NCI-H1417 (cell line): Measurements from ENCODE around the gene GPHN.
"Not testable (repeated sequence)": the region's sequence is repeated elsewhere in the genome, so short reads cannot be mapped to it uniquely, and the experiment has no call there.

Source experiments
- DNase-seq, 3 experiments: peaks; one replicate each; lab custom pipeline; 2025; lab: John Stamatoyannopoulos, UW

The GPHN gene

DNA sequence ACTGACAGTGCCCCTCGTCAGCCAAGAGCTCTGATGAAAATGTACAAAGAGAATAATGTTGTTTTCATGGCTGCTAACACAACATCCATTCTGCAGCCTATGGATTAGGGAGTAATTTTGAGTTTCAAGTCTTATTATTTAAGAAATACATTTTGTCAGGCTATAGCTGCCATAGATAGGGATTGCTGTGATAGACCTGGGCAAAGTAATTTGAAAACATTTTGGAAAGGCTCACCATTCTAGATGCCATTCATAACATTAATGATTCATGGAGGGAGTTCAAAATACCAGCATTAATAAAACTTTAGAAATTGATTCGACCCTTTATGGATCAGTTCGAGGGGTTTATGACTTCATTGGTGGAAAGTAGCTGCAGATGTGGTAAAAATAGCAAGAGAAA, 149.8 kb downstream of the GPHN start:
- no peak for DNase-seq

DNA sequence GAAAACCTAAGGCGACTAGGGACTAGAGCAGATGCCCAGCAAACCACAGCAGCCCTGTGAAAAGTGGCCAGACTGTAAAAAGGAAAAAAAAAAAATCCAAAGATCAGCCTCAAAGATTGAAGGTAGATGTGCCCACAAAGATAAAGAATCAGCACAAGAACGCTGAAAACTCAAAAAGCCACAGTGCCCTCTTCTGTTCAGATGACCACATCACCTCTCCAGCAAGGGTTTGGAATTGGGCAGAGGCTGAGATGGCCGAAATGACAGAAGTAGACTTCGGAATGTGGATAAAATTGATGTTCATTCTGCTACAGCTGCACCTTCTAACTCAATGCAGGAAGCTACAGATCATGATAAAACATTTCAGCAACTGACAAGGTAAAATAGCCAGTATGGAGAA, 154.4 kb downstream of the GPHN start:
- DNase-seq, result no peak

DNA sequence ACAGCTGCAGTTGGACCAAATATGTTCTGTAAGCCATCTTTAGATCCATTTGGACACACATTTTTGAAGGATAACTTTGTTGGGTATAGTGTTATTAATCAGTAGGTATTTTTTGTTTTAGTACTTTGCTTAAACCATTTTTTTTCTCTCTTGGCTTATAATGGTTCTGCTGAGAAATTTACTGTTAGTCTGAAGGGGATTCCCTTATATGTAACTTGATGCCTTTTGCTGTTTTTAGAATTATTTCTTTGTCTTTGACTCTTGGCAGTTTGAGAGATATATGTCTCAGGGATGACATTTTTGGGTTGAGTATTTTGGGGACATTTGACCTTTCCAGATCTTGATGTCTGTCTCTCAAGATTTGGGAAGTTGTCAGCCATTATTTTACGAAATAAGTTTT, 169.8 kb downstream of the GPHN start:
- no peak for DNase-seq

DNA sequence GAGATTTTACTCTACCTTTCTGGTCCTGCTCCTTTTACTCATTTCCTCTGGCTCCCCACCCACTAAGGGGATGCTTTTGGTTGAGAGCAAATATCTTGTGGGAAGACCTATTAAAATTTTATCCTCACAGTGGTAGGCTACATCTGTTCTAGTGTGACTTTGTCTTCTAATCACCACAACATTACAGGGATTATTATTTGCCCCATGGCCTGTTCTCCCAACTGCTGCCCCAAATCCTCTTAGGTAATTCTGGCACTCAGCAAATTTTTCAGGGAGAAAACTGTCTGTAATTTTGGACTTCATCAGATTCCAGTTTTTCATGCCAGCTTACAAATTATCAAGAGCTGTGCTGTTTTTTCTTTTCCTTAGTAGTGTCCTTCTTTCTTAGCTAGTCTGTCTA, 172.3 kb downstream of the GPHN start:
- DNase-seq, result no peak

DNA sequence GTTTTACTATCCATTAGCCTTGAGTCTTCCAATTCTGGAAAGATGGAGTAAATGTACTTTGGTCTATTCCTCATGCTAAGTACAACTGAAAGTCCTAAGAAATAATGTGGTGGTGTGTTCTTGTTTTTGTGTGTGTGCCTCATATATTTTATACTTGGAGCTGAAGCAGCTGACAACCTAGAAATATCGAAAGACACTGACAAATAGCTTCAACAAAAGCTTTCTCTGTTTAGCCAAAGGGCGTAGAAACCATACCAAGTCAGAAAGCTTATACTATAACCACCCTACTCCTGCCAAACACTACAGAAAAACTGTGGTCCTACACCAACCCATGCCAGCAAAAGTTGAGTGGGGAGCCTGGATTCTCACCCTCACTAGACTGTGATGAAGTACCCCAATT, 188.4 kb downstream of the GPHN start:
- DNase-seq, result no peak

DNA sequence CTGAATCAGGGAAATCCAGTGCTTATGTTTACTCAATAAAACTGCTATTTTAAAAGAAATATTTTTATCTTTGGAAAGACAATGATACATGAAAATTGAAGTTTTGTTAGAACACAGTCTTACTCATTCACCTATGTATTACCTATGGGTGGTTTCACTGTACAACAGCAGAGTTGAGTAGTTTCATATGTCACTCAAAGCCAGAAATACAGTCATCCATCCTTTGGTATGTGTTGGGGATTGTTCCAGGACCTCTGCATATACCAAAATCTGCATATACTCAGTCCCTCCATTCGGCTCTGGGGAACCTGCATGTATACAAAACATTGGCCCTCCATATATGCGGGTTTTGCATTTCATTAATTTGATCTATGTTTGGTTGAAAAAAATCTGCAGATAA, 190.6 kb downstream of the GPHN start:
- no peak for DNase-seq

DNA sequence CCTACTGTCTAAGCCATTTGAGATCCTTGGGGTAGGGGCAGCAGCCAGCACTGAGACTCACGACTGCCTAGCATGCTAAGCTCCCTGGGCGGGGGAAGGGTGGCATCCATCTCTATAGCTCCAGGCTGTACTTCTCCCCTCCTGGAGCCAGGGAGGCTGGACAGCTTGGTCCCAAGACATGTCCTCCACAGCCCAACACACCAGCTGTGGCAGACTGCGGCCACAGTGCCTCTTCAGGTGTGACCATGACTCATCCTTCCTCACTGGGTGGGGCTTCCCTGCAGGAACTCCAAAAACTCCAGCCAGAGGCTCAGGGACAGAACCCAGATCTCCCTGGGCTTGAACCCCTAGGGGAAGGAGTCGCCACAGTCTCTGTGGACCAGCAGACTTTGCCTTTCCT, 193.9 kb downstream of the GPHN start:
- no peak for DNase-seq

DNA sequence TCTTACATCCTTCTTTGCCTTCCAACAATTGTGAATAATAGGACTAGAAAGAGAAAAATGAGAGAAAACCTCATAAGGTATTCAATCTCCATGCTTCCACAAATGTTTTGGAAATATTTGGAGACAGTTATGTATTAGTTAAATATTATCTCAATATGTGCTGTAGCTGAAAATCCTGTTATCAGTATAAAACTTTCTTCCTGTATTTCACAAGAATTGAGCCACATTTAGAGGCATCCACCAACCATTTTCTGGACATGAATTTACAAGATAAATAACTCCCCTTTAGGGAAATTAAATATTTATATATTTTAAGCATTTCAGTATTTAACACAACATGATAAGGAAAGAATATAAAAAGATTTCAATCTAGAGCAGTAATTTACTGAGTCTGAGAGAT, 200.3 kb downstream of the GPHN start:
- no peak for DNase-seq

DNA sequence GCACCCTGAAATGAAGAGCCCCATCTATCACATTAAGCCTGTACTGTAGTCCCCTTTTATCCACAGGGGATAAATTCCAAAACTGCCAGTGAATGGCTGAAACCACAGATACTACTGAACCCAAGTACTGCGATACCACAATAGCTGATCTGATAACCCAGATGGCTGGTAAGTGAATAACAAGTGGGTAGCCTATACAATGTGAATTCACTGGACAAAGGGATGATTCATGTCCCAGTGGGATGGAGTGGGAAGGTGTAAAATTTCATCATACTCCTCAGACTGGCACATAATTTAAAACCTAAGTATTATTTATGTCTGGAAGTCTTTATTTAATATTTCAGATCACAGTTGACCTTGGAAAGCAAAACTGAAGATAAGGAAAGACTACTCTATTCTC, 201.3 kb downstream of the GPHN start:
- DNase-seq, result peak in 1 of 3 experiments; percentile 0

DNA sequence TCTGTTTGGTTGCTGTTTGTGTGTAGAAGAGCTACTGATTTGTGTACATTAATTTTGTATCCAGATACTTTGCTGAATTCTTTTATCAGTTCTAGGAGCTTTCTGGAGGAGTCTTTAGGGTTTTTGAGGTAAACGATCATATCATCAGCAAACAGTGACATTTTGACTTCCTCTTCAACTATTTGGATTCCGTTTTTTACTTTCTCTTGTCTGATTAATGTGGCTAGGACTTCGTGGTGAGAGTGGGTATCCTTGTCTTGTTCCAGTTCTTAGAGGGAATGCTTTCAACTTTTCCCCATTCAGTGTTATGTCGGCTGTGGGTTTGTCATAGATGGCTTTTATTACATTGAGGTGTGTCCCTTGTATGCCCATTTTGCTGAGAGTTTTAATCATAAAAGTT, 206.3 kb downstream of the GPHN start:
- not testable (repeated sequence) for DNase-seq

DNA sequence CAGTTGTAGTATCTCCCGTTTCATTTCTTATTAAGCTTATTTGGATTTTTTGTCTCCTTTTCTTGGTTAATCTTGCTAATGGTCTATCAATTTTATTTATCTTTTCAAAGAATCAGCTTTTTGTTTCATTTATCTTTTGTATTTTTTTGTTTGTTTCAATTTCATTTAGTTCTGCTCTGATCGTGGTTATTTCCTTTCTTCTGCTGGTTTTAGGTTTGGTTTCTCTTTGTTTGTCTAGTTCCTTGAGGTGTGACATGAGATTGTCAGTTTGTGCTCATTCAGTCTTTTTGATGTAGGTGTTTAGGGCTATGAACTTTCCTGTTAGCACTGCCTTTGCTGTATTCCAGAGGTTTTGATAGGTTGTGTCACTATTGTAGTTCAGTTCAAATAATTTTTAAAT, 207.4 kb downstream of the GPHN start:
- DNase-seq, result not testable (repeated sequence)

DNA sequence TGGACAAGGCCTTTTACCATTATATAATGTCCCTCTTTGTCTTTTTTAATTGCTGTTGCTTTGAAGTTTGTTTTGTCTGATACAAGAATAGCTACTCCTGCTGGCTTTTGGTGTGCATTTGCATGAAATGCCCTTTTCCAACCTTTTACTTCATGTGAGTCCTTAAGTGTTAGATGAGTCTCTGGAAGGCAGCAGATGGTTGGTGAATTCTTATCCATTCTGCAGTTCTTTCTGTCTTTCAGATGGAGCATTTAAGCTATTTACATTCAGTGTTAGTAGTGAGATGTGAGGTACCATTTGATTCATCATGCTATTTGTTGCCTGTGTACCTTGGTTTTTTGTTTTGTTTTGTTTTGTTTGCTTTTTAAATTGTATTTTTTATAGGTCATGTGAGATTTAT, 208.3 kb downstream of the GPHN start:
- DNase-seq, result no peak

DNA sequence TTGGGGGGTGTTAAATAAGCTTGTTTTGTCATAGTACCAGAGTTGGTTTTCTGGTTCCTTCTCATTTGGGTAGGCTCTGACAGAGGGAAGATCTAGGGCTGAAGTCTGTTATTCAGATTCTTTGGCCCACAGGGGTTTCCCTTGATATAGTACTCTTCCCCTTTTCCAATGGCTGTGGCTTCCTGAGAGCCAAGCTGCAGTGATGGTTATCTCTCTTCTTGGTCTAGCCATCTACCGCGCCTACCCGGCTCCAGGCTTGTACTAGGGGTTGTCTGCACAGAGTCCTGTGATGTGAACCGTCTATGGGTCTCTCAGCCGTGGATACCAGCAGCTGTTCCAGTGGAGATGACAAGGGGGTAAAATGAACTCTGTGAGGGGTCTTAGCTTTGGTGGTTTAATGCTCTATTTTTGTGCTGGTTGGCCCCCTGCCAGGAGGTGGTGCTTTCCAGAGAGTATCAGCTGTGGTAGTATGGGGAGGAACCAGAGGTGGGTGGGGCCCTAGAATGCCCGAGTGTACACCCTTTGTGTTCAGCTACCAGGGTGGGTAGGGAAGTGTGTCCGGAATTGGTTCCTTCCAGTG, 209.7 kb downstream of the GPHN start:
- no peak for DNase-seq

DNA sequence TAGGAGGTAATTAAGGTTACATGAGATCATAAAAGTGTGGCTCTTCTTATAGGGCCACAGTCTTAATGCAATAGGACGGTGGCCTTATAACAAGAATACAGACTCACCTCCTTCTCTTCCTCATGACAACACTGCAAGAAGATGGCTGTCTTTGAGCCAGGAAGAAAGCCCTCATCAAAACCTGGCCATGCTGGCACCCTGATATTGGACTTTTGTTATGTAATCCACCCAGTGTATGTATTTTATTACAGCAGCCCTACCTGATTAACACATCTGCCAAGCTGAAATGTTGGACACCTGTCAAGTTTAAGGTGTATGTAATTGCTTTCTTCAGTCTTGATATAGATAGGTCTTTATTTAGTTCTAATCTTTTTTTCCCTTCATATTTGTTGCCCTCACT, 217.0 kb downstream of the GPHN start:
- DNase-seq, result no peak

DNA sequence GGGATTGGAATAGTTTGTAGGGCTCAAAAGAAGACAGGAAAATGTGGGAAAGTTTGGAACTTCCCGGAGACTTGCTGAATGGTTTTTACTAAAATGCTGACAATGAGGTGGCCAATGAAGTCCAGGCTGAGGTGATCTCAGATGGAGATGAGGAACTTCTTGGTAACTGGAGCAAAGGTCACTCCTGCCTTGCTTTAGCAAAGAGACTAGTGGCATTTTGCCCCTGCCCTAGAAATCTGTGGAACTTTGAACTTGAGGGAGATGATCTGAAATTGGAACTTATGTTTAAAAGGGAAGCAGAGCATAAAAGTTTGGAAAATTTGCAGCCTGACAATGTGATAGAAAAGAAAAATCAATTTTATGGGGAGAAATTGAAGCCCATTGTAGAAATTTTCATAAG, 223.4 kb downstream of the GPHN start:
- DNase-seq, result not testable (repeated sequence)

DNA sequence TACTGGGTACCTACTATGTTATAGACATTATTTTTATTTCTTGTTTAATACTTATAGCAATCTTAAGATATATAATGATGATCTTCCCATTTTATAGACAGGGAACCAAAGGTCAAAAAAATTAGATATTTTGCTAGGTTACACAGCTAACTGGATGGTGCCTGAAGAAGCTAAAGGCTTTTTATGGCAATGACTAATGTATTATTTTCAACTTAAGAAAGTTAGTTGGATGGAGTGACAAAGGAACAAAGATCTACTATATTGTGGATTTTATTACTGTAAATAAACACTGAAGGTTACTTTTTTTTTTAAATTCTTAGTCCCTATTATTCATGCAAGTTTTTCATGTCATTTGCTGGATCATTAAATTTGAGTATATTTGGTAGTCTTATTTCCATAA, 227.9 kb downstream of the GPHN start:
- no peak for DNase-seq

DNA sequence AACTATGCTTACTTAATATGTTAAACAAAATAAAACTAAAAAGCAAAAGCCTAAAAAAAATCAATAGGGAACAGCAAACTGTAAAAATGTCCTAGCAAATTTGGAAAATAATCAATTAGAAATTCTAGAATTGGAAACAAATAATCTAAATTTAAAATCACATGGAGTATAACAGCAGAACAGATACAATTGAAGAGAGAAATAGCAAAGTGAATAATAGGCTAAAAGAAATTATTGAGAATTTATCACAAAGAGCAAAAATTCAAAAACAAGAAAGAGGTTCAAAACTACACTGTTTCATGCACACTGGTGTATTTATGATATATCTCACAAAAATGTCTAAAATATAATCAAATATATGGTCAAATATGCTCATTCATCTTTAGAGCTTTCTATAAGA, 231.9 kb downstream of the GPHN start:
- DNase-seq, result no peak

DNA sequence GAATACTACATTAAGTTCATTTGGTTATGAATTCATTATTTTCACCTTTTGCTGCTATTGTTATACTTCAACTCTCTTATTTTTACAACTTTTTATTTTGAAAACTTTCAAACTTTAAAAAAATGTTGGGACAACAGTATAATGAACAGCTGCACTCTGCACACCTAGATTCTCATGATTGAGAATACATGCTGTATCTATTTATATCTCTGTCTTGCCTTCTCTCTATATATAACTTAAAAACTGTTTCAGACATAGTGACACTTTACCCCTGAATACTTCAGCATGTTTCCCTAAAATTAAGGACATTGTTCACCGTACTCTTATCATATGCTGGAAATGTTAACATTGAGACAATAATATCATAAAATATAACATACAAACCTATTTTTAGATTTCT, 237.1 kb downstream of the GPHN start:
- DNase-seq, result no peak

DNA sequence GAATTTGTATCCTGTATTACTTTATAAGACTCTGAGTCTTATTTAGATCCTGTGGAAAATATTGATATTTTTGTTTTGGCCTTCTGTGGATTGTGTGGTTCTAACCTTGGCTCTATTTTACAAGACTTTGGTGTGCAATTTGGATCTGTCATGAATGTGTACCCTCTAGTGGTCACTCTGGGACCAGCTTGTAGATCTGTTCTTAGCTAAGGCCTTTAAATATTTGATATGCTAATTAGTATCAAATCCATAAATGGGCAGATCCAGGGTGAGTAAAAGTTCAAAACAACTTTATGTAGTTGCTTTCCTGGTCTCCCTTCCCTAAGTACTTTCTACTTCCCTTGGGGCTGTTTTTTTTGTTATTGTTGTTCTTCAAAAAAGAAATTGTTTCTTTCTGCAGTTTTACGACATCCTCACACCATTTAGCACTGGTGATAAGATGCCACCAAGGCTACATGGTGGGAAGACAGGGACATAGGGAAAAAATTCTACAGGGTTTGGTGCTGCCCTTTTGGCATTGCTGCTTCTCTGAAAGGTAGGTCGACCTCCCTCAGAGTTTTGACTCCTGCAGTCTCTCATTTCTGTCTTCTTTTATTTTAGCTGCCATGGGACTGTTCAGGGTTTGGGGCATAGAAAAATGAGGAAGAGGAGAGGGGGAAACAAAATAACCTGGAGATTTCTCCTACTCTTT, 238.5 kb downstream of the GPHN start:
- DNase-seq, result peak in 2 of 3 experiments; percentile 14 to 16

DNA sequence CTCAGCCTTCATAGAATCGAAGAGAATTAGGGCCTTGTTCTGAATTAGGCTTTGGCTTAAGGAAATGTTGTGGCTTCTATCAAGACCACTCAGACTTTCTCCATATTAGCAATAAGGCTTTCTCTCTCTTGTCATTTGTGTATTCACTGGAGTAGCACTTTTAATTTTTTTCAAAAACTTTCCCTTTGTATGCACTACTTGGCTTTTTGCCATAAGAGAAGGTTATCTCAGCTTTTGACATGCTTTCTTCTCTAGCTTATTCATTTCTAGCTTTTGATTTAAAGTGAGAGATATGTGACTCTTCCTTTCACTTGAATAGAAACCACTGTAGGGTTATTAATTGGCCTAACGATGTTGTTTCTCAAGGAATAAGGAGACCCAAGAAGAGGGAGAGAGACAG, 244.2 kb downstream of the GPHN start:
- no peak for DNase-seq

DNA sequence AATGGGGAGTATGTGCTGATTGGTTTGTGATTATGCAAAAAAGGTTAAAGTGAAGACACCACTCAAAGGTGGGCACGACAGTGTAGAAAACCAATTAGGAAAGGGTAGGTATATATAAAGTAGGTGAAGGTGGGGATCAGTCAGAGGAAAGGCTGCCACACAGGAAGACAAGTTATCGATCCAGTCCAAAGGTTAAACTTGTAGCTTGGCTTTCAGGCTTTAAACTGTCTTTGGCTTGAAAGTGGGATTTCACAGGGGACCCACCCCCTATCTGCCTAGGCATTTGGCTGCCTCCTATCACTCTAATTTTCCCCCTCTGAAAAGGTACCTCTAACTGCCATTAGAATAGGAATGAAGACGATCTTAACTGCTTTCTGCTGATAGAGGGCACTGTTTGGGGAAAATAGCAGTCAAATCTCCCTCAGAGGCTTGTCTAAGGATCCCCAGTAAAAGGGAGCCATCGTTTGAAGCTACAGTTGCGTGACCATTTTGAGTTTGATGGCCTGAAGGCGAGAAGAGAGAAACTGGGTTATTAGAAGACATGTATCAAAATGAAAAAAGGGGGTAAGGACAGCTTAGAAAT, 250.2 kb downstream of the GPHN start:
- DNase-seq, result no peak

DNA sequence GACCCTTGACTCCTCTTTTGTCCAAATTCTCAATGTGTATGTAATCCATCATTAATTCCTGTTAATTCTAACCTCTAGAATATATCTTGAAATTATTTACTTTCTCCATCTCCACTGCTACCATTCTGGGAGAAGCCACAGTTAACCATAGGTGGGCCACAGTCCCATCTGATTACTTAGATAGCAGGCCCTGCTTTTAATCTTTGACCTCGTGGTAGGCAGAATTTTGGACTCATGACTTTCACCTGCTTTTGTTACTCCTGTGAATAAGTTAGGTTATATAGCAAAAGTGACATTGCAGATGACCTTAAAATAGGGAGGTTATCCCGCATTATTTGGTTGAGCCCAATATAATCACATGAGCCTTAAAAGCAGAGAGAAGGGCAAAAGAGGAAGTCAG, 264.2 kb downstream of the GPHN start:
- DNase-seq, result no peak

DNA sequence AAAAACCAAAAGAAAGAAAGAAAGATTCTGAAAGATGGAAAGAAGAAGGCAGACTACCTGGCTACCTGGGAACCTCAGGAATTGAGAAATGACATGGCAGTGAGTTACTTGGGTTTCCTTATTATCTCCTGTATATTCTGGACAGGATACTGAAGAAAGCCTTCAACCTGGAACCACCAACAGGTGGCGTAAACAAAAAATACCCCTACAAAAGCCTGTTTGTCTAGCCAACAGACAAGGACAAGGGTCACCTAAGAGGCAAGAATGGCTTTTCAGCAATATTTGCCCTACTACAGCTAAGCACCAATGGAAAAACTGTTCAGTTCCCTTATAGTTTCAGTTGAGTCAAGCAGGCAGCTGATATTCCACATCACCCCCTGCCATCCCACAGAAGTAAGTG, 274.9 kb downstream of the GPHN start:
- no peak for DNase-seq

DNA sequence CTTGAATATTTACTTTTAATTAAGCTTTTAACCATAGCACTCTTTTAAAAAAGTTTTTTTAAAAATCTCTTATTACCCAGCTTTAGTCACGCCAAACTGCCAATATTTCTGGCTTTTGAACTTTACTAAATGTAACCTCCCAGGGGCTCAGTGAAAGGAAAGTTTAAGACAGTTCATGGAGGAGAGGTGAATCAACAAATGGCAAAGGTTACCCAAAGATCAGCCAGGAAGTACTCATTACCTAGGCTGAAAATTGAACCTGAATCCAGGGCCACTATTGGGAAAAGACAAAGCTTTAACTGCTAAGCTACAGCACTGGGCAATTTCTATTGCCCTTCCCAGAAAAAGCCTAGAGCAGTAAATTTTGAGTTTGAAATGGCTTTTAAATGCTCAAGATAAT, 282.2 kb downstream of the GPHN start:
- DNase-seq, result no peak
